ENCODE measurements around the gene GPS1.

The GPS1 gene

DNA sequence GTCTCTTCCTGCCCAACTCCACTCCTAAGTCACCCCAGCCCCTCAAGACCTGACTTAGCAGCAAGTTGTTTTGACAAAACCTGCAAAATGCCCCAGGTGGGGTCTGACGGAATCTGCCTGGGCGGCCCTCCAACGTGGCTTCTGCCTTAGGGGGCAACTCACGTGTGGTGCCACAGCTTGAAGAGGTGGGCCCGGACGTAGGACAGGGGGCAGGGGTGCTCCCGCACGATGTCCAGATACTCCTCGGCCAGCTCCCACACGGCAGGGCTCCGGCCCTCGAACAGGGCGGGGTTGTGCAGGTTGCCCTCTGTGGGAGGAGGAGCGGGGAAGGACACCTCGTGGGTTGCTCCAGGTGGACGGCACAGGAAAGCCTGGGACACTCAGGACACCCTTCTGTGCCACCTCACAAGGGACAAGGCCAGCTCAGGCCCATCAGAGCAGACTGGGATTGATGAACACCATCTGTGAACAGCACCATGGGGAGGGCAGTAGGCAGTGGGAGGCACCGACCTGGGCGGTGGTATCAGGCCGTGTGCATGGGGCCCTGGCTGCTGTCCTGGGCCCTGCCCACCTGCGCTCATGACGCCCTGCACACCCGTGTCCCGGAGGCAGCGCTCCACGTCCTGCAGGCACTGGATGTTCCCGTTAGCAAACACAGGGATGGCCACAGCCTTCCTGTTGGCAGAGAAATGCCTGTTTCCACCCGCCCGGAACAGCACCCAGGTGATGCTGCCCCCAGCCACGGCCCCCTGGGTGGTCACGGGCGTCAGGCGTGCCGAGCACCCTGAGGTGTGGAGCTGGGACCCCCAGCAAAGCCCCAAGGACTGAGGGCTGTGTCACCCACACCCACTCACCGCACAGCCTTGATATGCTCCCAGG is 9.6 kb downstream of the GPS1 start:
- peaks cover 6% of the 10 kb centered on the region; the same call in 1 of the 2 replicates for H4K20me1 ChIP-seq (ENCODE audit: control insufficient read depth, insufficient read depth, low read depth, low read length)
- H3K9me2 ChIP-seq (replicated peaks; ENCODE audit: control insufficient read depth, low read length): no peaks in the 10 kb centered on the region
- H3K4me3 ChIP-seq (ENCODE audit: low read length): no peak overlapping the region
- H3F3A ChIP-seq (ENCODE audit: control insufficient read depth, insufficient read depth): no peaks in the 10 kb centered on the region
- no peak overlapping the region for H3K27ac ChIP-seq (ENCODE audit: low read depth, low read length)
- H3K9me3 ChIP-seq (ENCODE audit: control insufficient read depth, insufficient read depth, low read length): no peaks in the 10 kb centered on the region
- peaks cover 16% of the 10 kb centered on the region for H3K4me1 ChIP-seq (ENCODE audit: control insufficient read depth, low read length)
- peaks cover 35% of the 10 kb centered on the region for H3K79me2 ChIP-seq (ENCODE audit: control insufficient read depth, low read length)
- no peaks in the 10 kb centered on the region for H3K27me3 ChIP-seq (ENCODE audit: control insufficient read depth, low read length)
- TF ChIP-seq, protein P1, sequence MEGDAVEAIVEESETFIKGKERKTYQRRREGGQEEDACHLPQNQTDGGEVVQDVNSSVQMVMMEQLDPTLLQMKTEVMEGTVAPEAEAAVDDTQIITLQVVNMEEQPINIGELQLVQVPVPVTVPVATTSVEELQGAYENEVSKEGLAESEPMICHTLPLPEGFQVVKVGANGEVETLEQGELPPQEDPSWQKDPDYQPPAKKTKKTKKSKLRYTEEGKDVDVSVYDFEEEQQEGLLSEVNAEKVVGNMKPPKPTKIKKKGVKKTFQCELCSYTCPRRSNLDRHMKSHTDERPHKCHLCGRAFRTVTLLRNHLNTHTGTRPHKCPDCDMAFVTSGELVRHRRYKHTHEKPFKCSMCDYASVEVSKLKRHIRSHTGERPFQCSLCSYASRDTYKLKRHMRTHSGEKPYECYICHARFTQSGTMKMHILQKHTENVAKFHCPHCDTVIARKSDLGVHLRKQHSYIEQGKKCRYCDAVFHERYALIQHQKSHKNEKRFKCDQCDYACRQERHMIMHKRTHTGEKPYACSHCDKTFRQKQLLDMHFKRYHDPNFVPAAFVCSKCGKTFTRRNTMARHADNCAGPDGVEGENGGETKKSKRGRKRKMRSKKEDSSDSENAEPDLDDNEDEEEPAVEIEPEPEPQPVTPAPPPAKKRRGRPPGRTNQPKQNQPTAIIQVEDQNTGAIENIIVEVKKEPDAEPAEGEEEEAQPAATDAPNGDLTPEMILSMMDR (IDR thresholded peaks at IDR 0.05; ENCODE audit: low read depth, low read length, poor library complexity, severe bottlenecking): no peak
- no peak for TF ChIP-seq EZH2phosphoT487 (IDR thresholded peaks at IDR 0.05; ENCODE audit: borderline replicate concordance, low read length)
- peaks cover 87% of the 10 kb centered on the region for H3K36me3 ChIP-seq (ENCODE audit: control insufficient read depth, low read length)
- no peak overlapping the region for H3K4me2 ChIP-seq (ENCODE audit: low read length)

DNA sequence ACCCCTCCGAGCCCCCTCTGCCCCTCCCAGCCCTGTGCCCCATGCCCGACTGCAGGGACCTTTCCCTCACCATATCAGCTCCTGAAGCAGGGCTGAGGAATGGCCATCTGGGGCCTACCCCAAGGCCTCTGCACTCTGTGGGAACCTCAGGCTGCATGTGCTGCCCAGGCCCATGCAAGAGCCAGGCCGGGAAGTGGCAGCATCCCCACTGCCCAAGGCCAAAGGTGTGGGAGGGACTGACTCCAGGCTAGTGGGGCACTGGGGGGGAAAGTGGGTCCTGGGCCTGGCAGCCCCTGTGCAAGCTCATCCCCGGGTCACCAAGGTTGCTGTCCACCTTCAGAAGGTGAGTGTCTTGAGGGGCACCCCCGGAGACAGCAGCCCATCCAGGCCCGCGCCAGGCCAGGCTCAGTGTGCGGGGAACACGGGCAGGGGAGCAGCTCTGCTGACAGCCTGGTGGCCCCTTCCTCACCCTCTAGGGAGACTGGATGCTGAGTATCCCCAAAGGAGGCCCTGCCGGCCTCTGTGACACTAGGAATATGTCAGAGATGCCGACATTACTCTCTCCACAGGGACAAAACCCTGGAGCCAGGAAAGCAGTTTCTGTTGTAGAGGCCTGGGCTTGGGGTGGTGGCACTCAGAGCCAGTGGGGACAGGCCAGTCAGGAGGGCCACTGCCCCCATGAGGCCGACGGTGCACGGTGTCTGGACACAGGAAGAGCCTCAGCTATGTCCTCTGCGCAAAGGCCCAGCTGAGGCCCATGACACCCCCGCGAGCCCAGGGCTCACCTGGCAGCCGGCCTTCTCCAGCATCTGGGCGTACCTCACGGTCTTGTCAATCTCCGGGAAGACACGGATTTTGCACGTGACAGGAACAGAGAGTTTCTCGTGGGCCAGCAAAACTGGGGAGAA is 10.6 kb downstream of the GPS1 start:
- Histone ChIP-seq H3K9me2 (replicated peaks; ENCODE audit: control insufficient read depth, low read length) (no peaks in the 10 kb centered on the region), H3K36me3 (ENCODE audit: control insufficient read depth, low read length) (peaks cover 77% of the 10 kb centered on the region), H3F3A (ENCODE audit: control insufficient read depth, insufficient read depth) (no peaks in the 10 kb centered on the region), H3K79me2 (ENCODE audit: control insufficient read depth, low read length) (peaks cover 36% of the 10 kb centered on the region), H3K4me3 (ENCODE audit: low read length) (no peak overlapping the region), H3K27me3 (ENCODE audit: control insufficient read depth, low read length) (no peaks in the 10 kb centered on the region), H4K20me1 (ENCODE audit: control insufficient read depth, insufficient read depth, low read depth, low read length) (peaks cover 6% of the 10 kb centered on the region; the same call in 1 of the 2 replicates), H3K27ac (ENCODE audit: low read depth, low read length) (no peak overlapping the region), H3K9me3 (ENCODE audit: control insufficient read depth, insufficient read depth, low read length) (no peaks in the 10 kb centered on the region), H3K4me2 (ENCODE audit: low read length) (no peak overlapping the region), H3K4me1 (ENCODE audit: control insufficient read depth, low read length) (peaks cover 20% of the 10 kb centered on the region)
- TF ChIP-seq, protein P1 (IDR thresholded peaks at IDR 0.05; ENCODE audit: low read depth, low read length, poor library complexity, severe bottlenecking): no peak
- no peak for TF ChIP-seq EZH2phosphoT487 (IDR thresholded peaks at IDR 0.05; ENCODE audit: borderline replicate concordance, low read length)

DNA sequence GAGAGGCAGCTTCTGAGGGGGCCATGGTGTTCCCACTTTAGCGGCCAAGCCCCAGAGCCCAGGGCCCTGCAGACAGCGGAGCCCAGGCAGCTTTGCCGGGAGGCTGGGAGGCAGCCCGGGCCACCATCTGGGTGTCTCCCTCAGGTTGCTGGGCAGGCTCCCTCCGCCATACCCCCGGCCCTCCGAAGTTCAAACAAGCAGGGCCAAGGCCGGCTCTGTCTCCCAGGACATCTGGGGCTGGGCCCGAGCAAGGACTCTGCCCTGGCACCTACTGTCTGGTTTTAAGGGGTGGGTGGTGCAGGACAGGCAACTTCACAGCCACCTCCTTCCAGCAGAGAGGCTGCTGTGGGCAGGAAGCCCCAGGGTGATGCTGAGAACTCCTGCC is 11.3 kb downstream of the GPS1 start:
- H3K4me2 ChIP-seq (ENCODE audit: low read length): no peak overlapping the region
- no peak for TF ChIP-seq EZH2phosphoT487 (IDR thresholded peaks at IDR 0.05; ENCODE audit: borderline replicate concordance, low read length)
- TF ChIP-seq, protein P1 (IDR thresholded peaks at IDR 0.05; ENCODE audit: low read depth, low read length, poor library complexity, severe bottlenecking): no peak
- H3K36me3 ChIP-seq (ENCODE audit: control insufficient read depth, low read length): peaks cover 70% of the 10 kb centered on the region
- H4K20me1 ChIP-seq (ENCODE audit: control insufficient read depth, insufficient read depth, low read depth, low read length): peaks cover 6% of the 10 kb centered on the region; the same call in 1 of the 2 replicates
- no peaks in the 10 kb centered on the region for H3K9me2 ChIP-seq (replicated peaks; ENCODE audit: control insufficient read depth, low read length)
- H3K79me2 ChIP-seq (ENCODE audit: control insufficient read depth, low read length): peaks cover 36% of the 10 kb centered on the region
- H3K27me3 ChIP-seq (ENCODE audit: control insufficient read depth, low read length): no peaks in the 10 kb centered on the region
- no peak overlapping the region for H3K4me3 ChIP-seq (ENCODE audit: low read length)
- no peak overlapping the region for H3K27ac ChIP-seq (ENCODE audit: low read depth, low read length)
- H3K4me1 ChIP-seq (ENCODE audit: control insufficient read depth, low read length): peaks cover 20% of the 10 kb centered on the region
- no peaks in the 10 kb centered on the region for H3K9me3 ChIP-seq (ENCODE audit: control insufficient read depth, insufficient read depth, low read length)
- H3F3A ChIP-seq (ENCODE audit: control insufficient read depth, insufficient read depth): no peaks in the 10 kb centered on the region

All from DOHH2 (cell line).